Measurements from ENCODE around the gene SCMH1. TPM values are rescaled to one million over a fixed set of nuclear protein-coding genes. Genes with fewer than 3 reads are reported as not detected.

The SCMH1 gene
- total and polyA plus RNA-seq, 2 donors (not counting 3 experiments of a cell fraction or from before 2014, with no cell fraction given), result 39.9 to 40.7 TPM

GRCh38 chr1:41003640-41004220, 238.4 kb downstream of the SCMH1 start:
- Histone ChIP-seq H3K4me2 (ENCODE audit: insufficient read depth, low read length) (no peak overlapping the region), H3K9me1 (replicated peaks; ENCODE audit: control insufficient read depth, extremely low read depth, insufficient read depth, low read length) (no peaks in the 10 kb centered on the region), H3K4me3 (replicated peaks in 1 of 3; ENCODE audit: insufficient read depth in 1 of 3, low read depth in 1 of 3, low read length in 3 of 3) (no peak overlapping the region), H3K9me3 (replicated peaks; ENCODE audit: control insufficient read depth, insufficient read depth, low read length) (no peaks in the 10 kb centered on the region), H4K20me1 (replicated peaks; ENCODE audit: control insufficient read depth, extremely low read depth, insufficient read depth, low read length) (no peaks in the 10 kb centered on the region), H3K4me1 (ENCODE audit: control insufficient read depth, extremely low read depth, insufficient read depth, low read length) (peaks cover 10% of the 10 kb centered on the region), H3K27me3 (ENCODE audit: control insufficient read depth in 2 of 2, insufficient read depth in 2 of 2, low read length in 2 of 2) (no peaks in the 10 kb centered on the region), H3K79me2 (ENCODE audit: control insufficient read depth, insufficient read depth, low read length) (no peaks in the 10 kb centered on the region), H3K27ac (ENCODE audit: insufficient read depth, low read depth, low read length) (peak overlapping the region; percentile 44), H2AFZ (ENCODE audit: low read depth, low read length) (no peak overlapping the region), H3K9ac (replicated peaks; ENCODE audit: extremely low read depth, insufficient read depth, low read length) (no peak overlapping the region), H3K36me3 (ENCODE audit: control insufficient read depth in 2 of 2, extremely low read depth in 1 of 2, insufficient read depth in 2 of 2, low read length in 2 of 2) (peaks cover 27 to 34% of the 10 kb centered on the region in 2 experiments)
- intact Hi-C loops (cut with micrococcal nuclease), result loop anchor here (1.0 kb wide), 2 partner anchors 11 to 24 kb away; partner anchors contain the start of gene CTPS1
- dilution Hi-C loops (cut with MboI; ENCODE audit: extremely low pct_ligation_motif_present, low sequenced_read_pairs), result no loop called here
- ChIA-PET POLR2A (interaction anchor here (0.6 to 1.2 kb wide), 4 partner anchors 9 to 21 kb away, joined by 3 to 5 read pairs (median 4); no protein-coding TSS in a partner anchor), CTCF (interaction anchor here (0.6 to 3.3 kb wide), 26 partner anchors 9 to 238 kb away, joined by 3 to 22 read pairs (median 6); partner anchors contain the start of genes CITED4, CTPS1, SCMH1 and SLFNL1)
- no TSS peak for BruUV-seq (replicated peaks)
- FAIRE-seq (peak; percentile 99), DNase-seq (ENCODE audit: low read depth, low spot score) (peak; percentile 95)
- peak; percentile 60 to 67 for TF ChIP-seq CTCF (IDR thresholded peaks at IDR 0.05; ENCODE audit: extremely low read depth in 1 of 2, insufficient read depth in 1 of 2, low read depth in 1 of 2, low read length in 2 of 2)
- peak; percentile 84 for TF ChIP-seq POLR2AphosphoS5 (IDR thresholded peaks at IDR 0.05; ENCODE audit: insufficient read depth, low read depth, low read length)
- TF ChIP-seq JUN (IDR thresholded peaks at IDR 0.05; ENCODE audit: borderline replicate concordance, insufficient read depth, insufficient read length, low read depth), result no peak
- TF ChIP-seq GATA2 (IDR thresholded peaks at IDR 0.05; ENCODE audit: insufficient read depth, insufficient read length, low read depth, low read length), result peak; percentile 84
- TF ChIP-seq FOS (IDR thresholded peaks at IDR 0.05; ENCODE audit: borderline replicate concordance, insufficient read depth, low read length), result no peak
- no peak for TF ChIP-seq EZH2 (IDR thresholded peaks at IDR 0.05; ENCODE audit: borderline replicate concordance, low read depth, low read length, severe bottlenecking)
- TF ChIP-seq MAX (IDR thresholded peaks at IDR 0.05; ENCODE audit: insufficient read depth, insufficient read length), result peak; percentile 94
- TF ChIP-seq POLR2A (IDR thresholded peaks at IDR 0.05; ENCODE audit: low read depth, low read length), result no peak
- peak; percentile 74 for TF ChIP-seq MYC (IDR thresholded peaks at IDR 0.05; ENCODE audit: low read depth, low read length)

Data from endothelial cell of umbilical vein (primary cell).